ENCODE data around the gene TNFSF15. TPM values are rescaled to one million over a fixed set of nuclear protein-coding genes. Genes with fewer than 3 reads are reported as not detected.
A peak's percentile ranks its signal among the peaks of the same experiment; 100 is the strongest.

The TNFSF15 gene
- total and polyA plus RNA-seq, 8 donors, result 0.31 to 12.3 (median 2.4) TPM

GRCh38 chr9:114852050-114852594 is 46.3 kb upstream of the TNFSF15 start:
- H3K27me3 ChIP-seq, result no peaks in the 10 kb centered on the region
- peak in 1 of 3 donors; percentile 28 for TF ChIP-seq POLR2AphosphoS5 (IDR thresholded peaks at IDR 0.05)
- no peak for TF ChIP-seq EP300 (IDR thresholded peaks at IDR 0.05)
- H3K4me1 ChIP-seq, result peaks cover 12 to 34% (median 22%) of the 10 kb centered on the region in 4 donors
- peak; percentile 45 to 70 for DNase-seq
- H3K4me3 ChIP-seq, result no peak overlapping the region
- H3K9me3 ChIP-seq, result no peaks in the 10 kb centered on the region
- H3K27ac ChIP-seq, result peak overlapping the region; percentile 67 to 79 (median 68)
- H3K36me3 ChIP-seq, result no peaks in the 10 kb centered on the region
- intact Hi-C loops (cut with DNase I; ENCODE audit: low total_unique reads), result no loop called here
- 18 to 45% (median 27%) methylated on average over 4 of the region's 4 CpGs for WGBS, 5 donors

DNA sequence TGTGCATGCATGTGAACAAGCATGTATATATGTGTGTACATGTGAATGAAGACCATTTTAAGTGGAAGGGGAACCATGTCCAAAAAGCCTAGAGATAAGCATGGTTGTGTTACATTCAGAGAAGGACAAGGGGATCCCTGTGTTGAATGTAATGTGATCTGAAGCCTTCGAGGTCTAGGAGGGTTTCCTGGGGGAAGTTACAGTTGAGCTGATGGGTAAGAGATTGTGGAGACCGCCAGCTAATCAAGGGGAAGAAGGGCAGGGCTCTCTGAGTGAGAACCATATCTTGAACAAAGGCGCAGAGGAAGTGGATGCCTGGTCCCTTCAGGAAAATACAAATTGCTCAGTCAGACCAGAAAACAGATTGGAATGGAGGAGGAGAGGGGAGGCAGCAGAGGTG is 45.5 kb upstream of the TNFSF15 start:
- H3K36me3 ChIP-seq, result no peaks in the 10 kb centered on the region
- TF ChIP-seq POLR2AphosphoS5 (IDR thresholded peaks at IDR 0.05), result no peak
- TF ChIP-seq CTCF (IDR thresholded peaks at IDR 0.05), result no peak
- TF ChIP-seq EP300 (IDR thresholded peaks at IDR 0.05), result no peak
- no peak for TF ChIP-seq POLR2A (IDR thresholded peaks at IDR 0.05)
- intact Hi-C loops (cut with DNase I; ENCODE audit: low total_unique reads), result no loop called here
- DNase-seq, result no peak
- 41 to 59% (median 44%) methylated on average over 3 of the region's 3 CpGs for WGBS, 5 donors
- peaks cover 12 to 34% (median 22%) of the 10 kb centered on the region in 4 donors for H3K4me1 ChIP-seq
- H3K27me3 ChIP-seq, result no peaks in the 10 kb centered on the region
- H3K4me3 ChIP-seq, result no peak overlapping the region
- H3K9me3 ChIP-seq, result no peaks in the 10 kb centered on the region
- peak overlapping the region in 1 of 5 donors; percentile 79 for H3K27ac ChIP-seq

- DNase-seq, result no peak
- intact Hi-C loops (cut with DNase I; ENCODE audit: low total_unique reads), result no loop called here
- Histone ChIP-seq H3K36me3 (no peaks in the 10 kb centered on the region), H3K4me1 (peaks cover 12 to 34% (median 22%) of the 10 kb centered on the region in 4 donors), H3K27ac (peak overlapping the region in 1 of 5 donors; percentile 79), H3K9me3 (no peaks in the 10 kb centered on the region), H3K27me3 (no peaks in the 10 kb centered on the region), H3K4me3 (no peak overlapping the region)
- WGBS, 5 donors, result 69 to 84% (median 82%) methylated on average over 2 of the region's 2 CpGs
- TF ChIP-seq CTCF (IDR thresholded peaks at IDR 0.05) (no peak), POLR2AphosphoS5 (IDR thresholded peaks at IDR 0.05) (no peak), EP300 (IDR thresholded peaks at IDR 0.05) (no peak), POLR2A (IDR thresholded peaks at IDR 0.05) (no peak)
Observed at GRCh38 chr9:114850871-114851270, 45.0 kb upstream of the TNFSF15 start.

DNA sequence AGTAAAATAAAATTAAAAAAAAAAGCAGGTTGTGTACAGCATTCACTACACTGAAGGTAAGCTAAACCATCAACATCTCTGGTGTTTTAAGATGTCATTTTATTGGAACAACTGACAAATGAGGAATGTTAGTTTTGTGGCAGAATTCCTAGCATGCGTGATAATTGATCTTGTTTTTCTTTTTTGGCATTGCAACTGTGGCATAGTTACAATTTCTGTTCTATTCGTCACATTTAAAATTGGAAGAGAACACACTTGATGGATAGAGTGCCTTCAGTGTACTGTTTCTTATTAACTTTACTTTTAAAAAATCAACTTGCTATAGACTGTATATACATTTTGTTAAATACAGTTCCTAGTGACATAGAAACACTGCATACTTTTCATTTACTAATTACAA is 43.6 kb upstream of the TNFSF15 start:
- Histone ChIP-seq H3K4me3 (no peak overlapping the region), H3K36me3 (no peaks in the 10 kb centered on the region), H3K4me1 (peaks cover 12 to 34% (median 22%) of the 10 kb centered on the region in 4 donors), H3K27ac (no peak overlapping the region), H3K9me3 (no peaks in the 10 kb centered on the region), H3K27me3 (no peaks in the 10 kb centered on the region)
- DNase-seq, result no peak
- intact Hi-C loops (cut with DNase I; ENCODE audit: low total_unique reads), result no loop called here
- 59 to 83% (median 77%) methylated on average over 2 of the region's 2 CpGs for WGBS, 5 donors
- TF ChIP-seq CTCF (IDR thresholded peaks at IDR 0.05), result no peak
- no peak for TF ChIP-seq POLR2A (IDR thresholded peaks at IDR 0.05)
- no peak for TF ChIP-seq POLR2AphosphoS5 (IDR thresholded peaks at IDR 0.05)
- TF ChIP-seq EP300 (IDR thresholded peaks at IDR 0.05), result no peak
